NCI-H2196 (cell line): ENCODE data around the gene UPF1.
A peak's percentile ranks its signal among the peaks of the same experiment; 100 is the strongest.
"Not testable (repeated sequence)": the region's sequence is repeated elsewhere in the genome, so short reads cannot be mapped to it uniquely, and the experiment has no call there.

Experiments used
- DNase-seq: peaks from one replicate; lab custom pipeline; 2025; ENCODE audit not compliant: unreplicated experiment; lab: John Stamatoyannopoulos, UW

Gene UPF1

GRCh38 chr19:18895038-18895823, 63.5 kb downstream of the UPF1 start:
- DNase-seq, result peak; percentile 57

- peak; percentile 55 for DNase-seq
Measured at GRCh38 chr19:18895824-18896341, 64.1 kb downstream of the UPF1 start, which contains the start of gene CERS1. TSS of gene CERS1 (minus strand) at chr19:18896158. CDS start at chr19:18896072, 86 bp downstream.

- no peak for DNase-seq
Measured at GRCh38 chr19:18896421-18896841, 64.7 kb downstream of the UPF1 start.

- DNase-seq, result no peak
Measured at GRCh38 chr19:18897094-18898029, 65.6 kb downstream of the UPF1 start.

GRCh38 chr19:18898081-18898606, 66.4 kb downstream of the UPF1 start:
- peak; percentile 35 for DNase-seq

GRCh38 chr19:18898607-18899408, 67.0 kb downstream of the UPF1 start:
- no peak for DNase-seq

- DNase-seq, result no peak
Measured at GRCh38 chr19:18899624-18900560, 68.1 kb downstream of the UPF1 start.

- no peak for DNase-seq
Measured at GRCh38 chr19:18900700-18901481, 69.1 kb downstream of the UPF1 start.

- DNase-seq, result no peak
Measured at GRCh38 chr19:18901491-18901890, 69.7 kb downstream of the UPF1 start.

- DNase-seq, result not testable (repeated sequence)
Measured at GRCh38 chr19:18902519-18902918, 70.8 kb downstream of the UPF1 start.

- no peak for DNase-seq
Measured at GRCh38 chr19:18903156-18904037, 71.6 kb downstream of the UPF1 start.

- no peak for DNase-seq
Measured at GRCh38 chr19:18904334-18905057, 72.7 kb downstream of the UPF1 start.

GRCh38 chr19:18905058-18905456, 73.3 kb downstream of the UPF1 start:
- no peak for DNase-seq

GRCh38 chr19:18905513-18906236, 73.9 kb downstream of the UPF1 start:
- no peak for DNase-seq

- DNase-seq, result no peak
Measured at GRCh38 chr19:18906605-18907519, 75.1 kb downstream of the UPF1 start.
